GM12874 (cell line): ENCODE data around the gene ZC2HC1B.

ENCODE experiments used
- CTCF ChIP-seq: IDR thresholded peaks from 2 replicates; pipeline ENCODE4 v1.5.1; 2011; ENCODE audit warnings: low read depth, mild to moderate bottlenecking, control low read depth, low read length, moderate library complexity; ENCODE audit not compliant: insufficient read depth

Gene ZC2HC1B

GRCh38 chr6:143900358-143900757 lies 36.1 kb downstream of the ZC2HC1B start:
- no peak for TF ChIP-seq CTCF

GRCh38 chr6:143901885-143902750 lies 37.8 kb downstream of the ZC2HC1B start:
- TF ChIP-seq CTCF = no peak

GRCh38 chr6:143902827-143903226 lies 38.6 kb downstream of the ZC2HC1B start:
- TF ChIP-seq CTCF = no peak

- TF ChIP-seq CTCF = no peak
These were observed 46.8 kb downstream of the ZC2HC1B start for GRCh38 chr6:143911028-143911427.

GRCh38 chr6:143912671-143913070 lies 48.4 kb downstream of the ZC2HC1B start:
- TF ChIP-seq CTCF = no peak

- no peak for TF ChIP-seq CTCF
These were observed 64.6 kb downstream of the ZC2HC1B start for GRCh38 chr6:143928853-143929252.

- no peak for TF ChIP-seq CTCF
These were observed 65.7 kb downstream of the ZC2HC1B start for GRCh38 chr6:143929975-143930374.
